ENCODE measurements around the gene PGBD2.
"Not testable (repeated sequence)": the region's sequence is repeated elsewhere in the genome, so short reads cannot be mapped to it uniquely, and the experiment has no call there.

The PGBD2 gene

GRCh38 chr1:248927283-248927682, 21.2 kb downstream of the PGBD2 start:
- not testable (repeated sequence) for DNase-seq

GRCh38 chr1:248928122-248928521, 22.1 kb downstream of the PGBD2 start:
- DNase-seq: not testable (repeated sequence)

- DNase-seq: not testable (repeated sequence)
Observed at GRCh38 chr1:248930037-248930436, 24.0 kb downstream of the PGBD2 start.

- not testable (repeated sequence) for DNase-seq
Observed at GRCh38 chr1:248938173-248938809, 32.3 kb downstream of the PGBD2 start.

GRCh38 chr1:248944134-248944999, 38.3 kb downstream of the PGBD2 start:
- not testable (repeated sequence) for DNase-seq

- not testable (repeated sequence) for DNase-seq
Observed at GRCh38 chr1:248945000-248945423, 39.0 kb downstream of the PGBD2 start.

- peak; percentile 55 for DNase-seq
Observed at GRCh38 chr1:248945453-248945852, 39.4 kb downstream of the PGBD2 start.

- not testable (repeated sequence) for DNase-seq
Observed at GRCh38 chr1:248945856-248946416, 39.9 kb downstream of the PGBD2 start.
